Tracheal epithelial cell (primary cell): ENCODE measurements around the gene USP47. TPM values are rescaled to one million over a fixed set of nuclear protein-coding genes. Genes with fewer than 3 reads are reported as not detected.

Source experiments
- total RNA-seq: library from RNA; depleted of rRNA; stranded (reverse); fragments of >200 nt; gene quantifications from 2 replicates; pipeline ENCODE4 v1.2.1, GENCODE V29; 2014

Gene USP47, protein sequence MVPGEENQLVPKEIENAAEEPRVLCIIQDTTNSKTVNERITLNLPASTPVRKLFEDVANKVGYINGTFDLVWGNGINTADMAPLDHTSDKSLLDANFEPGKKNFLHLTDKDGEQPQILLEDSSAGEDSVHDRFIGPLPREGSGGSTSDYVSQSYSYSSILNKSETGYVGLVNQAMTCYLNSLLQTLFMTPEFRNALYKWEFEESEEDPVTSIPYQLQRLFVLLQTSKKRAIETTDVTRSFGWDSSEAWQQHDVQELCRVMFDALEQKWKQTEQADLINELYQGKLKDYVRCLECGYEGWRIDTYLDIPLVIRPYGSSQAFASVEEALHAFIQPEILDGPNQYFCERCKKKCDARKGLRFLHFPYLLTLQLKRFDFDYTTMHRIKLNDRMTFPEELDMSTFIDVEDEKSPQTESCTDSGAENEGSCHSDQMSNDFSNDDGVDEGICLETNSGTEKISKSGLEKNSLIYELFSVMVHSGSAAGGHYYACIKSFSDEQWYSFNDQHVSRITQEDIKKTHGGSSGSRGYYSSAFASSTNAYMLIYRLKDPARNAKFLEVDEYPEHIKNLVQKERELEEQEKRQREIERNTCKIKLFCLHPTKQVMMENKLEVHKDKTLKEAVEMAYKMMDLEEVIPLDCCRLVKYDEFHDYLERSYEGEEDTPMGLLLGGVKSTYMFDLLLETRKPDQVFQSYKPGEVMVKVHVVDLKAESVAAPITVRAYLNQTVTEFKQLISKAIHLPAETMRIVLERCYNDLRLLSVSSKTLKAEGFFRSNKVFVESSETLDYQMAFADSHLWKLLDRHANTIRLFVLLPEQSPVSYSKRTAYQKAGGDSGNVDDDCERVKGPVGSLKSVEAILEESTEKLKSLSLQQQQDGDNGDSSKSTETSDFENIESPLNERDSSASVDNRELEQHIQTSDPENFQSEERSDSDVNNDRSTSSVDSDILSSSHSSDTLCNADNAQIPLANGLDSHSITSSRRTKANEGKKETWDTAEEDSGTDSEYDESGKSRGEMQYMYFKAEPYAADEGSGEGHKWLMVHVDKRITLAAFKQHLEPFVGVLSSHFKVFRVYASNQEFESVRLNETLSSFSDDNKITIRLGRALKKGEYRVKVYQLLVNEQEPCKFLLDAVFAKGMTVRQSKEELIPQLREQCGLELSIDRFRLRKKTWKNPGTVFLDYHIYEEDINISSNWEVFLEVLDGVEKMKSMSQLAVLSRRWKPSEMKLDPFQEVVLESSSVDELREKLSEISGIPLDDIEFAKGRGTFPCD (N-terminal part only)
- total RNA-seq: 46.3 and 64.6 TPM in 2 replicates

DNA sequence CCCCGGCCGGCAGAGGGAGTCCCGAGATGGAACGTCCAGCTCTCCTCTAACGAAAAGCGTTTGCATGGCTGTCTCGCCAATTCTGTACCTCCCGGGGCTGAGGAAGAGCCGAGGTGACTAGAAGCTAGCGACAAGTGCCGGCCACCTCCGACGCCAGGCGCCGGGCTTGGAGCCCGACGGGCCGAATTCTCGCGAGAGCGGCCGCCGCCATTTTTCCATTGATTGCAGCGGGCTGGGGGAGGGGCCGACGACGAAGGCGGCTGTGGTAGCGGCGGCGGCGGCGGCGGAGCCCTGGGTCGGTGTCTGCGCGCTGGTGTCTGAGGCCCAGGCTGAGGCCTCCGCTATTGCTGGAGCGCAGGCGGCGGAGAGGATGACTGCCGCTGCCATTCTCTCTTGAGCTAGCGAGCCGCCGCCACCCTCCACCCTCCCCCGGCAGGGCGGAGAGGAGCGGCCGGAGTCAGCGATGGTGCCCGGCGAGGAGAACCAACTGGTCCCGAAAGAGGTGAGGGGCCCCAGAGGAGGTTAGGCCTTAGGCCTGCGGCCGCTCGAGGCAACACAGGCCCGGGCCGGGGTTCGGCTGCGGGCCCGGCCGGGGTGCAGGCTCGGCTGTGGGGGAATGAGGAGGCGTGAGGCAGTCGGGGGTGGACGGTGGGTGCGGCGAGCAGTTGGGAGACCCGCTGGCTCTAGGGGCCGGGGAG is at the start of gene USP47:
TSS of gene USP47 (plus strand) at position 250 of the 698 bp plus-strand sequence. CDS start at position 464, 214 bp downstream.

DNA sequence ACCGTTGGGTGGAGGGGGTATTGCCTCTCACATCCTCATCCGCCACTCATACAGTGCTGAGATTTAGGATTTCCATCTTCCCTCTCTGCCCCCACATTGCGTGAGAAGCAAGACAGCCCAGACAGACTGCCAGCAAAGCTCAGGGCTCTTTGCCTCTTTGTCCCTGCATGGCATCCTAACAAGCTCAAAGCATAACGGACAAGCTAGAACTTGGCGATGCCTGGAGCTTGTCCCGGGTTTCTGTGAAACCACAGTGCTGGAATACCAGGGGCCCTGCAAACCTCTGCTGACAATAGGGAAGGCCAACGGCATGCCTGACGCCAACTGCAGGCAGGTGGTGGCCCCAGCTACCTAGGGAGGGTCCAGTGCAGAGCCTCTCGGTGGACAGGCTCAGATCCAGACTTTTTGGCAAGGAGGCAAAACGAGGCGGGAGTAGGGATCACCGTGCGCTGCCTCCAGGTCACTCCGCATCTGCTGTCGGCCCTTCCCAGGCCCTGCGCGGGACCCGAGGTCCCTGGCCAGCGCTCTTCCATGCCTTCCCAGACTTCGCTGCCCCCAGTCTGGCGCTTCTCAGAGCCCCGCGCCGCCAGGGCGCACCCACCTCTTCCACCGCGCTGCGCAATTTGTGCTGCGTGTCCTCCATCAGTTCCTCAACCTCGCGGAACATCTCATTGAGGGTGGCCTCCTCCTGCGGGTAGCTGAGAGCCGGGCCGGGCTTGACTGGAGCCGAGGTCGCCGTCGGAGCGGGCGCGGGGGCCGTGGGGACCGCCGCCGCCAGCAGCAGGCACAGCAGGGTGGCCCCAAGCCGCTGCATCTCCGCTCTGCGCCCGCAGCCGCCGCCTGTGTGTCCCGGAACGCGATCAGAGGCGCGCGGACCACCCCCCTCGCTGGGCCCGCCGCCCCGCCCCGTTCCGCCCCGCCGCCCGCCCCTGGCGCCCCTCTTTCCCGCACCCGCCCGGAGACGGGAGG is 166.3 kb downstream of the USP47 start, which contains the start of gene DKK3:
TSS of gene DKK3 (minus strand) at position 858 of the 969 bp plus-strand sequence. CDS start at position 814, 44 bp downstream.

Other genes with a start within 250 kb of the USP47 start
- 31.8 and 38.8 TPM in 2 replicates for gene GALNT18, start 220.0 kb upstream of the USP47 start, total RNA-seq
- gene DKK3, start 166.7 kb downstream of the USP47 start, total RNA-seq: 30.1 and 285 TPM in 2 replicates